RWPE1 (cell line): Measurements from ENCODE around the gene CRYGN.
A peak's percentile ranks its signal among the peaks of the same experiment; 100 is the strongest.

Source experiments
- CTCF ChIA-PET: fragments of 350-600 bp; sonication (Branson Sonifier 250); formaldehyde crosslinking; extraction: SDS; loops from one replicate; lab custom pipeline; 2021; lab: Yijun Ruan, JAX
- POLR2A ChIA-PET: fragments of 400-600 bp; formaldehyde crosslinking; extraction: SDS; loops from one replicate; lab custom pipeline; 2020; ENCODE audit warnings: antibody characterized with exemption; ENCODE audit not compliant: low non-redundant PET; lab: Yijun Ruan, JAX
- DNase-seq: peaks from one replicate; pipeline ENCODE4 v3.0.0; 2012; ENCODE audit warnings: low spot score
- H3K27ac ChIP-seq: fragments of 450-650 bp; 2 replicates; pipeline ENCODE4 v1.5.1; 2017
- CTCF ChIP-seq: fragments of 450-650 bp; conservative IDR thresholded peaks from 2 replicates; pipeline ENCODE4 v1.5.1; 2017; ENCODE audit warnings: low read depth, mild to moderate bottlenecking

The CRYGN gene

GRCh38 chr7:151386301-151387160 lies 53.4 kb downstream of the CRYGN start:
- CTCF ChIA-PET, result no interaction called here
- POLR2A ChIA-PET, result no interaction called here
- no peak for DNase-seq
- no peak overlapping the region for H3K27ac ChIP-seq
- TF ChIP-seq CTCF, result no peak

- TF ChIP-seq CTCF, result no peak
- ChIA-PET POLR2A (no interaction called here), CTCF (no interaction called here)
- H3K27ac ChIP-seq, result no peak overlapping the region
- no peak for DNase-seq
These were observed 54.2 kb downstream of the CRYGN start for GRCh38 chr7:151385626-151386300.

GRCh38 chr7:151384776-151385625 lies 54.9 kb downstream of the CRYGN start:
- no peak for DNase-seq
- ChIA-PET CTCF (interaction anchor here (0.7 kb wide), 1 partner anchor 17 kb away, joined by 3 read pairs; no protein-coding TSS in a partner anchor), POLR2A (no interaction called here)
- no peak for TF ChIP-seq CTCF
- no peak overlapping the region for H3K27ac ChIP-seq

- CTCF ChIA-PET, result interaction anchor here (0.7 kb wide), 1 partner anchor 16 kb away, joined by 3 read pairs; no protein-coding TSS in a partner anchor
These were observed 55.6 kb downstream of the CRYGN start for GRCh38 chr7:151384352-151384697.

GRCh38 chr7:151383638-151384351 lies 56.1 kb downstream of the CRYGN start:
- POLR2A ChIA-PET, result no interaction called here
- DNase-seq, result peak; percentile 32
- CTCF ChIA-PET, result no interaction called here
- no peak for TF ChIP-seq CTCF
- peak overlapping the region; percentile 25; the same call in 1 of the 2 replicates for H3K27ac ChIP-seq

More at GRCh38 chr7:151384352-151384697, 55.6 kb downstream of the CRYGN start:
- H3K27ac ChIP-seq, result no peak overlapping the region
- DNase-seq, result no peak
- no peak for TF ChIP-seq CTCF
- POLR2A ChIA-PET, result no interaction called here
